NB4 (cell line): ENCODE results near the gene OGFRL1.

ENCODE experiments used
- CTCF ChIP-seq: IDR thresholded peaks from one replicate; pipeline ENCODE4 v1.5.1; 2012; ENCODE audit warnings: low read depth, low read length
- MAX ChIP-seq: IDR thresholded peaks from 2 replicates; pipeline ENCODE4 v1.6.1; 2011; ENCODE audit warnings: low read depth, low read length
- MYC ChIP-seq: IDR thresholded peaks from 2 replicates; pipeline ENCODE4 v1.6.1; 2011; ENCODE audit warnings: low read depth, low read length
- POLR2A ChIP-seq: IDR thresholded peaks from 2 replicates; pipeline ENCODE4 v1.6.1; 2011; ENCODE audit warnings: mild to moderate bottlenecking; ENCODE audit not compliant: insufficient read length; ENCODE audit errors: extremely low read depth

DNA sequence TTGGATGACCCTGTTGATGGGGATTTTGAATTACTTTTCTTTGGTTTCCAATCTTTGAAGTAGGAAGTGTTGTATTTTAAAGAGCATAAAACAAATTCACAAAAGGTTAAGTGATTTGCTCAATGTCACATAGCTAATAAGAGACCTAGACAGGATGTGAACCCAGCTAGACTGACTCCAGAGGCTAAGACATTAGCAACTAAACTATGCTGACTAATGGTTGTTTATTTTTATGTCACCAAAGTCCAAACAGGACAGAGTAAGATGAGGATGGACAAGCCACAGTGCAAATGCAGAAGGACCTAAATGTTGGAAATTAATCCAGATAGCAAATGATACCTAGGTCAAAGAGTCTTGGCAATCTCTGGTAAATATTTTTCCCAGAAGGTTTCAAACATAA, 38.0 kb downstream of the OGFRL1 start:
- TF ChIP-seq CTCF (no peak), POLR2A (no peak), MAX (no peak), MYC (no peak)
